Trophoblast cell (in vitro differentiated cells and primary cell): ENCODE results near the gene SMIM26.

Experiments used
- DNase-seq, 2 donors: peaks; one replicate each; pipeline ENCODE4 v3.0.0-alpha.2; 2016
- H2AFZ ChIP-seq: 2 replicates; pipeline ENCODE4 v1.6.1; 2013; ENCODE audit warnings: low read length, moderate library complexity, mild to moderate bottlenecking; ENCODE audit not compliant: insufficient read depth, poor library complexity
- H2AK5ac ChIP-seq: 2 replicates; pipeline ENCODE4 v1.6.1; 2013; ENCODE audit warnings: mild to moderate bottlenecking, low read length
- H2BK120ac ChIP-seq: 2 replicates; pipeline ENCODE4 v1.6.1; 2013; ENCODE audit warnings: low read length, mild to moderate bottlenecking, moderate library complexity; ENCODE audit not compliant: insufficient read depth, poor library complexity
- H2BK12ac ChIP-seq: 2 replicates; pipeline ENCODE4 v1.6.1; 2013; ENCODE audit warnings: mild to moderate bottlenecking, low read length, moderate library complexity
- H2BK5ac ChIP-seq: 2 replicates; pipeline ENCODE4 v1.6.1; 2013; ENCODE audit warnings: low read length, low read depth, moderate library complexity, mild to moderate bottlenecking; ENCODE audit not compliant: poor library complexity
- H3K14ac ChIP-seq: 2 replicates; pipeline ENCODE4 v1.6.1; 2013; ENCODE audit warnings: mild to moderate bottlenecking, low read length
- H3K18ac ChIP-seq: 2 replicates; pipeline ENCODE4 v1.6.1; 2013; ENCODE audit warnings: mild to moderate bottlenecking, low read length
- H3K23ac ChIP-seq: 2 replicates; pipeline ENCODE4 v1.6.1; 2013; ENCODE audit warnings: low read length
- H3K27ac ChIP-seq: 2 replicates; pipeline ENCODE4 v1.5.1; 2013; ENCODE audit warnings: low read depth, mild to moderate bottlenecking, inconsistent platforms, low read length, moderate library complexity
- H3K27me3 ChIP-seq: 2 replicates; pipeline ENCODE4 v1.6.1; 2013; ENCODE audit warnings: inconsistent platforms, mild to moderate bottlenecking, low read length, moderate library complexity; ENCODE audit not compliant: insufficient read depth
- H3K36me3 ChIP-seq, 2 experiments: 1 replicate in 1 of 2; 2 replicates in 1 of 2; pipeline ENCODE4 v1.6.1; 2013; ENCODE audit warnings: low read length in 2 of 2, mild to moderate bottlenecking in 2 of 2, moderate library complexity in 1 of 2; ENCODE audit not compliant: insufficient read depth in 2 of 2, control insufficient read depth in 1 of 2
- H3K4ac ChIP-seq: 2 replicates; pipeline ENCODE4 v1.6.1; 2013; ENCODE audit warnings: low read depth, mild to moderate bottlenecking, low read length, moderate library complexity
- H3K4me1 ChIP-seq, 2 experiments: 1 replicate in 1 of 2; 2 replicates in 1 of 2; pipeline ENCODE4 v1.6.1; 2013; ENCODE audit warnings: low read length in 2 of 2, mild to moderate bottlenecking in 2 of 2, moderate library complexity in 1 of 2; ENCODE audit not compliant: insufficient read depth in 2 of 2, control insufficient read depth in 1 of 2
- H3K4me2 ChIP-seq: 2 replicates; pipeline ENCODE4 v1.6.1; 2013; ENCODE audit warnings: inconsistent platforms, mild to moderate bottlenecking, low read length, moderate library complexity
- H3K4me3 ChIP-seq: 2 replicates; pipeline ENCODE4 v1.5.1; 2013; ENCODE audit warnings: mild to moderate bottlenecking, low read depth, low read length, inconsistent platforms
- H3K79me1 ChIP-seq: one replicate; pipeline ENCODE4 v1.6.1; 2013; ENCODE audit warnings: low read length
- H3K79me2 ChIP-seq: 2 replicates; pipeline ENCODE4 v1.6.1; 2013; ENCODE audit warnings: low read length, mild to moderate bottlenecking; ENCODE audit not compliant: control insufficient read depth, insufficient read depth, poor library complexity
- H3K9ac ChIP-seq: 2 replicates; pipeline ENCODE4 v1.6.1; 2013; ENCODE audit warnings: mild to moderate bottlenecking, low read length
- H3K9me3 ChIP-seq: 2 replicates; pipeline ENCODE4 v1.6.1; 2013; ENCODE audit warnings: low read depth, mild to moderate bottlenecking, control low read depth, inconsistent platforms, low read length; ENCODE audit not compliant: insufficient read depth
- H4K12ac ChIP-seq: 2 replicates; pipeline ENCODE4 v1.6.1; 2013; ENCODE audit warnings: low read depth, mild to moderate bottlenecking, low read length, moderate library complexity
- H4K8ac ChIP-seq: 2 replicates; pipeline ENCODE4 v1.6.1; 2013; ENCODE audit warnings: low read depth, mild to moderate bottlenecking, low read length, moderate library complexity
- H4K91ac ChIP-seq: one replicate; pipeline ENCODE4 v1.6.1; 2013; ENCODE audit warnings: low read depth, mild to moderate bottlenecking, low read length, moderate library complexity
- WGBS: extraction: QIAGEN DNeasy Blood & Tissue Kit; methylation state at CpG from one replicate; pipeline ENCODE4 v1.1.7; 2013; ENCODE audit warnings: missing lambda C conversion rate; ENCODE audit not compliant: insufficient read length, insufficient coverage; ENCODE audit errors: extremely low coverage; 5-methylcytosine and 5-hydroxymethylcytosine counted together

The SMIM26 gene

DNA sequence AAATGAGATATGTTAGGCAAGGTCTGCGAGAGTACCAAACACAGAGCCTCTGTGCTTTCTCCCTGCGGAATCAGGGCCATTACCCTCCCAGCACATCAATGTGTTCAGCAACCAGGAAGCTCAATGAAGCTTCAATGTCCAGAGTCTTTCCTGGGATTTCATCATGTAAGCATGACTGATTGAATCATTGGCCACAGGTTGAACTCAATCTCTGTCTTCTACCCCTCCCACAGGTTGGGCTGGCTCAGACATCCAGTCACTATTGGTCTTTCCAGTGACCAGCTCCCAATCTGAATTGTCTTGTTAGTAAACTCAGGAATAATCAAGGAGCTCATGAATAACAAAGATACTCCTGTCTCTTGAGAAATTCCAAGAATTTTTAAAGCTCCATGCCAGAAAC, 17.9 kb downstream of the SMIM26 start:
- no peak overlapping the region for H3K23ac ChIP-seq
- no peak overlapping the region for H4K8ac ChIP-seq
- H3K4me2 ChIP-seq, result no peak overlapping the region
- no peak overlapping the region for H3K4me3 ChIP-seq
- H3K36me3 ChIP-seq, result no peaks in the 10 kb centered on the region
- H3K14ac ChIP-seq, result no peak overlapping the region
- H2BK5ac ChIP-seq, result no peak overlapping the region
- H2BK12ac ChIP-seq, result no peak overlapping the region
- no peak overlapping the region for H3K27ac ChIP-seq
- H3K4ac ChIP-seq, result no peak overlapping the region
- H2BK120ac ChIP-seq, result no peak overlapping the region
- H3K18ac ChIP-seq, result no peak overlapping the region
- H3K27me3 ChIP-seq, result no peaks in the 10 kb centered on the region
- no peak overlapping the region for H2AFZ ChIP-seq
- no peak overlapping the region for H4K12ac ChIP-seq
- no peak overlapping the region for H3K9ac ChIP-seq
- H3K79me1 ChIP-seq, result peaks cover 5% of the 10 kb centered on the region
- no peak overlapping the region for H2AK5ac ChIP-seq
- peaks cover 3% of the 10 kb centered on the region for H3K79me2 ChIP-seq
- H4K91ac ChIP-seq, result no peak overlapping the region
- DNase-seq, result peak in 1 of 2 donors; percentile 19
- H3K4me1 ChIP-seq, result peaks cover 2 to 5% of the 10 kb centered on the region in 2 experiments
- no peaks in the 10 kb centered on the region for H3K9me3 ChIP-seq
- no CpG with 5 or more reads among the region's 2 CpGs for WGBS

DNA sequence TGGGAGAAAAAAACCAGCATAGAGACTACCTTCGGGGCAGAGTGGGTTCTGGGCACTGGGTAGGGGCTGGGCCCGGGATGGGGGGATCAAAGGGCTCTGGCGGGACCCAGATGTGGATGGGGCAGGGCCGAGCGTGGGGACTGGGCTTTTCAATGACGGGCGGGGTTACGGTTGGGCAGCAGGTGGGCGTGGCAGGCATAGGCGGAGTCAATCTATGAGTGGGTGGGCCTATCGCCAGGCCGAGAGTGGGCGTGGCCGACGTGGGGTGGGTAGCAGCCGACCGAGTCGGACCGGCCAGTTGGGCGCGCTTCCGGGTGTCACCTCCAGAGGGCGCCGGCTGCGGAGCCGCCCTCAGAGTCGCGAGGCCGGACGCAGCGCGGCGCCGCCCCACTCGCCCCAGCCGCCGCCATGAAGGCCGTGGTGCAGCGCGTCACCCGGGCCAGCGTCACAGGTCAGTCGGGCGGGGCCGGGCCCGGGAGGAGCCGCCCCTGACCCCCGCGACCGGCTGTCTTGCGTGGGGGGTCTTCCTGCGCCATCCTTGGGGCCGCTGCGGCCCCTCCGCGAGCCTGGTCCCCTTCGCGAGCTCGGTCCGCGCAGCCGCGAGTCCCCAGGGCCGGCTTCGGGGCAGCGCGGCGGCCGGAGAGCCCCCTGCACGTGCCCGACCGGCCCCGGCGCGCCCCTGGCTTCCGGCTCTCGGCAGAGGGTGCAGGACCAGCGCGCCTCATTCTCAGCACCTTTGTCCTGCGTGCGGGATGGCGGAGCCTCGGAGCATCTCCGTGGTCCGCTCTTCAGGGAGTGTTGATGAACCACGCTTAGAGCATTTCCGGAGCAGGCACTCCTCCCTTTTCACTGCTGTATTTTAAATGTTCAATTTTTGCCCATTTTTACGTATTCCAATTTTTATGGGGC, 20.7 kb downstream of the SMIM26 start, which contains the start of gene DTD1:
Gene DTD1, plus strand, starts transcription at position 390 of the 909 bp plus-strand sequence. Its CDS starts 19 bp downstream, at position 409.
- Histone ChIP-seq H4K8ac (peak within 1 kb of the TSS; percentile 81), H3K79me2 (peaks cover 3% of the 10 kb centered on the region), H2BK120ac (peak within 1 kb of the TSS; percentile 49)

GRCh38 chr20:18588574-18588933, 21.3 kb downstream of the SMIM26 start:
- Histone ChIP-seq H3K79me1 (peaks cover 5% of the 10 kb centered on the region), H3K4me3 (peak overlapping the region; percentile 81), H3K4me2 (peak overlapping the region; percentile 90)

More for the DNA sequence above, 20.7 kb downstream of the SMIM26 start, which contains the start of gene DTD1:
- Histone ChIP-seq H3K36me3 (no peaks in the 10 kb centered on the region), H2AFZ (peak within 1 kb of the TSS; percentile 82), H2BK5ac (no peak within 1 kb of the TSS), H3K27me3 (no peaks in the 10 kb centered on the region), H3K4me3 (peak within 1 kb of the TSS; percentile 81), H3K18ac (peak within 1 kb of the TSS; percentile 62), H3K9ac (peak within 1 kb of the TSS; percentile 64), H4K91ac (peak within 1 kb of the TSS; percentile 77), H3K9me3 (no peaks in the 10 kb centered on the region), H3K27ac (no peak within 1 kb of the TSS), H3K4me1 (peaks cover 2 to 5% of the 10 kb centered on the region in 2 experiments), H3K79me1 (peaks cover 5% of the 10 kb centered on the region), H3K14ac (peak within 1 kb of the TSS; percentile 73), H3K4me2 (peak within 1 kb of the TSS; percentile 90), H4K12ac (peak within 1 kb of the TSS; percentile 56), H2BK12ac (no peak within 1 kb of the TSS), H3K4ac (no peak within 1 kb of the TSS), H2AK5ac (no peak within 1 kb of the TSS), H3K23ac (no peak within 1 kb of the TSS)
- DNase-seq, result peak; percentile 76 to 83
- WGBS, result no CpG with 5 or more reads among the region's 88 CpGs

GRCh38 chr20:18589941-18590674, 22.9 kb downstream of the SMIM26 start:
- no peak overlapping the region for H2BK120ac ChIP-seq
- no peak overlapping the region for H3K9ac ChIP-seq
- no peak overlapping the region for H3K18ac ChIP-seq
- DNase-seq, result no peak
- no peak overlapping the region for H2BK5ac ChIP-seq
- H2AK5ac ChIP-seq, result no peak overlapping the region
- H3K4me3 ChIP-seq, result no peak overlapping the region
- peaks cover 3% of the 10 kb centered on the region for H3K79me2 ChIP-seq
- no peak overlapping the region for H4K91ac ChIP-seq
- no peak overlapping the region for H3K4ac ChIP-seq
- no peak overlapping the region for H3K14ac ChIP-seq
- no peak overlapping the region for H3K23ac ChIP-seq
- H3K9me3 ChIP-seq, result no peaks in the 10 kb centered on the region
- WGBS, result no CpG with 5 or more reads among the region's 8 CpGs
- no peak overlapping the region for H3K4me2 ChIP-seq
- no peak overlapping the region for H3K27ac ChIP-seq
- peaks cover 5% of the 10 kb centered on the region for H3K79me1 ChIP-seq
- no peaks in the 10 kb centered on the region for H3K27me3 ChIP-seq
- H2BK12ac ChIP-seq, result no peak overlapping the region
- no peak overlapping the region for H2AFZ ChIP-seq
- no peaks in the 10 kb centered on the region for H3K36me3 ChIP-seq
- no peak overlapping the region for H4K8ac ChIP-seq
- no peak overlapping the region for H4K12ac ChIP-seq
- H3K4me1 ChIP-seq, result peaks cover 2 to 5% of the 10 kb centered on the region in 2 experiments

More at GRCh38 chr20:18588574-18588933, 21.3 kb downstream of the SMIM26 start:
- H3K27me3 ChIP-seq, result no peaks in the 10 kb centered on the region
- H3K4ac ChIP-seq, result no peak overlapping the region
- no peaks in the 10 kb centered on the region for H3K9me3 ChIP-seq
- H4K91ac ChIP-seq, result no peak overlapping the region
- no peak overlapping the region for H2BK12ac ChIP-seq
- peaks cover 2 to 5% of the 10 kb centered on the region in 2 experiments for H3K4me1 ChIP-seq
- peaks cover 3% of the 10 kb centered on the region for H3K79me2 ChIP-seq
- H3K23ac ChIP-seq, result no peak overlapping the region
- no peak overlapping the region for H4K8ac ChIP-seq
- H3K9ac ChIP-seq, result no peak overlapping the region
- H2BK120ac ChIP-seq, result no peak overlapping the region
- no peak overlapping the region for H3K14ac ChIP-seq
- H3K36me3 ChIP-seq, result no peaks in the 10 kb centered on the region
- no peak overlapping the region for H3K18ac ChIP-seq
- H4K12ac ChIP-seq, result no peak overlapping the region
- H3K27ac ChIP-seq, result no peak overlapping the region
- no peak for DNase-seq
- no peak overlapping the region for H2BK5ac ChIP-seq
- no CpG with 5 or more reads among the region's 18 CpGs for WGBS
- no peak overlapping the region for H2AK5ac ChIP-seq
- peak overlapping the region; percentile 82 for H2AFZ ChIP-seq
